Ovary (tissue), 9 donors: ENCODE data around the gene WIPF3. TPM values are rescaled to one million over a fixed set of nuclear protein-coding genes. Genes with fewer than 3 reads are reported as not detected.

Source experiments
- DNase-seq, 5 donors: peaks; one replicate each; pipeline ENCODE4 v3.0.0-alpha.2; 2019 to 2020
- H3K27ac ChIP-seq, 2 donors: fragments of 200-600 bp; one replicate each; pipeline versions ENCODE4 v1.5.1 to v1.8.0; 2019 to 2022
- H3K27me3 ChIP-seq: fragments of 200-600 bp; one replicate; pipeline ENCODE4 v1.8.0; 2022
- H3K36me3 ChIP-seq: fragments of 200-600 bp; sonication (generic); one replicate; pipeline ENCODE4 v1.5.1; 2019
- H3K4me1 ChIP-seq: one replicate; pipeline ENCODE4 v1.8.1; 2013; ENCODE audit warnings: mild to moderate bottlenecking, moderate library complexity; ENCODE audit not compliant: insufficient read depth
- H3K4me3 ChIP-seq: fragments of 200-600 bp; sonication (generic); one replicate; pipeline ENCODE4 v1.5.1; 2017
- H3K9me3 ChIP-seq, 2 donors: fragments of 200-600 bp in 1 of 2; sonication (generic) in 1 of 2; one replicate each; pipeline versions ENCODE4 v1.5.1 to v1.8.1; 2013 to 2019; ENCODE audit warnings: mild to moderate bottlenecking in 1 of 2, moderate library complexity in 1 of 2
- EP300 ChIP-seq: sonication (generic); formaldehyde crosslinking; IDR thresholded peaks from one replicate; pipeline ENCODE4 v1.6.1; 2017; ENCODE audit warnings: antibody characterized with exemption
- POLR2A ChIP-seq: fragments of 450-650 bp; IDR thresholded peaks from one replicate; pipeline ENCODE4 v1.6.1; 2017; ENCODE audit warnings: antibody characterized with exemption, mild to moderate bottlenecking, moderate library complexity
- WGBS, 3 donors: extraction: QIAGEN DNeasy Blood & Tissue Kit in 1 of 3; methylation state at CpG; one replicate each; pipeline versions ENCODE4 v1.1.5 to v1.1.7; 2013 to 2017; 5-methylcytosine and 5-hydroxymethylcytosine counted together
- intact Hi-C, 4 donors: fragments of 100-400 bp; cut with DNase I; formaldehyde crosslinking; loops; one replicate each; pipeline versions ENCODE4 v1.11.0 to v1.15.1; 2022 to 2023
- polyA plus RNA-seq, 2 donors: library from polyadenylated mRNA; stranded (reverse); fragments of 200-250 nt in 1 of 2; fragments of 350-450 nt in 1 of 2; fragmentation: Illumina TruSeq in 1 of 2; extraction: RNeasy Lipid Tissue Mini Kit (QIAGEN cat#74804) in 1 of 2; gene quantifications; one replicate each; pipeline ENCODE4 v1.2.3, GENCODE V29; 2013 to 2014
- total RNA-seq, 7 donors: library from RNA; depleted of rRNA in 2 of 7; stranded (reverse); fragments of >200 nt in 2 of 7; fragmentation: NEBNext Ultra II Directional in 3 of 7; extraction: Animal tissue kit (Norgen Biotek cat#: 25700) in 3 of 7; gene quantifications; one replicate each; pipeline versions ENCODE4 v1.1.0 to v1.2.4, GENCODE V29; 2016 to 2023
- TF ChIP-seq, protein P1 (sequence below), 3 donors: fragments of 450-650 bp in 2 of 3; fragments of 200-600 bp in 1 of 3; IDR thresholded peaks; one replicate each; pipeline versions ENCODE4 v1.5.1 to v1.8.0; 2016 to 2022; ENCODE audit warnings: antibody characterized with exemption in 3 of 3, mild to moderate bottlenecking in 1 of 3
- donor health status: DM: no; HTN: no; CAD: no; lungs with moderate emphysema.
- donor health status: DM: no; HTN: no; CAD: no.
- donor health status: Bipolar disorder and iron deficiency.
- donor health status: DM: yes; HTN: yes; CAD: no.
- donor health status: DM: no; HTN: no; CAD: no.
- donor health status: DM: yes; HTN: yes; CAD: no.

The WIPF3 gene
- total and polyA plus RNA-seq, 9 donors, result 15.3 to 122 (median 53.3) TPM

- Histone ChIP-seq H3K9me3 (no peaks in the 10 kb centered on the region), H3K36me3 (no peaks in the 10 kb centered on the region), H3K27ac (no peak overlapping the region), H3K27me3 (no peaks in the 10 kb centered on the region), H3K4me1 (peaks cover 20% of the 10 kb centered on the region), H3K4me3 (no peak overlapping the region)
- DNase-seq, result no peak
- TF ChIP-seq EP300 (no peak), POLR2A (no peak)
- TF ChIP-seq, protein P1, sequence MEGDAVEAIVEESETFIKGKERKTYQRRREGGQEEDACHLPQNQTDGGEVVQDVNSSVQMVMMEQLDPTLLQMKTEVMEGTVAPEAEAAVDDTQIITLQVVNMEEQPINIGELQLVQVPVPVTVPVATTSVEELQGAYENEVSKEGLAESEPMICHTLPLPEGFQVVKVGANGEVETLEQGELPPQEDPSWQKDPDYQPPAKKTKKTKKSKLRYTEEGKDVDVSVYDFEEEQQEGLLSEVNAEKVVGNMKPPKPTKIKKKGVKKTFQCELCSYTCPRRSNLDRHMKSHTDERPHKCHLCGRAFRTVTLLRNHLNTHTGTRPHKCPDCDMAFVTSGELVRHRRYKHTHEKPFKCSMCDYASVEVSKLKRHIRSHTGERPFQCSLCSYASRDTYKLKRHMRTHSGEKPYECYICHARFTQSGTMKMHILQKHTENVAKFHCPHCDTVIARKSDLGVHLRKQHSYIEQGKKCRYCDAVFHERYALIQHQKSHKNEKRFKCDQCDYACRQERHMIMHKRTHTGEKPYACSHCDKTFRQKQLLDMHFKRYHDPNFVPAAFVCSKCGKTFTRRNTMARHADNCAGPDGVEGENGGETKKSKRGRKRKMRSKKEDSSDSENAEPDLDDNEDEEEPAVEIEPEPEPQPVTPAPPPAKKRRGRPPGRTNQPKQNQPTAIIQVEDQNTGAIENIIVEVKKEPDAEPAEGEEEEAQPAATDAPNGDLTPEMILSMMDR (IDR thresholded peaks at IDR 0.05), result no peak
- WGBS, 3 donors, result 46 to 59% (median 50%) methylated on average over 8 of the region's 8 CpGs
- intact Hi-C loops, result no loop called here
Measured at GRCh38 chr7:29854257-29854938, 48.1 kb downstream of the WIPF3 start.

GRCh38 chr7:29857654-29858053 is 51.3 kb downstream of the WIPF3 start:
- no peaks in the 10 kb centered on the region for H3K9me3 ChIP-seq
- H3K27me3 ChIP-seq, result no peaks in the 10 kb centered on the region
- peaks cover 25% of the 10 kb centered on the region for H3K4me1 ChIP-seq
- no peak for DNase-seq
- H3K27ac ChIP-seq, result no peak overlapping the region
- intact Hi-C loops, result no loop called here
- H3K36me3 ChIP-seq, result no peaks in the 10 kb centered on the region
- TF ChIP-seq EP300 (no peak), POLR2A (no peak)
- TF ChIP-seq, protein P1 (IDR thresholded peaks at IDR 0.05), result no peak
- no peak overlapping the region for H3K4me3 ChIP-seq

- Histone ChIP-seq H3K27me3 (no peaks in the 10 kb centered on the region), H3K4me1 (peaks cover 21% of the 10 kb centered on the region), H3K9me3 (no peaks in the 10 kb centered on the region), H3K4me3 (no peak overlapping the region), H3K36me3 (no peaks in the 10 kb centered on the region), H3K27ac (no peak overlapping the region)
- intact Hi-C loops, result no loop called here
- TF ChIP-seq EP300 (no peak), POLR2A (no peak)
- TF ChIP-seq, protein P1 (IDR thresholded peaks at IDR 0.05), result no peak
- 72 to 80% (median 76%) methylated on average over 4 of the region's 4 CpGs for WGBS, 3 donors
- no peak for DNase-seq
Measured at GRCh38 chr7:29858191-29858951, 52.1 kb downstream of the WIPF3 start.

DNA sequence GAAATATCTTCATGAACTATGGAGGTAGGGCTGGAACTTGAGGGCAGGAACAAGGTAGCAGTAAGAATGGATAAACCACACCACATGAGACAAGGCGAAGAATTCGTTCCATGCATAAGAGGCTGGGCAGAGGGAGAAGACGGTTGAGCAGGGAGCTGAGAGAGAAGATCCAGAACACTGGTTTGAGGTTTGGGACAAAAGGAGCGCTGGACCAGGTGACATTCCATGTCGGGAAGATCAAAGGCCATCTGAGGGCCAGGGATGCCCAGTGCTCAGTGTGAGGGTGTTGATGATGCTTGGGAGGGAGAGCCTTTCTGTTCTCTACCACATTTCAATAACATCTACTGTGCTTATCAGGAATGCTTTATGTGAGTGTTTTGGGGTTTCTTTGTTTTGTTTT is 52.8 kb downstream of the WIPF3 start:
- Histone ChIP-seq H3K4me3 (no peak overlapping the region), H3K9me3 (no peaks in the 10 kb centered on the region)
- TF ChIP-seq, protein P1 (IDR thresholded peaks at IDR 0.05), result no peak
- TF ChIP-seq POLR2A (no peak), EP300 (no peak)

More for the DNA sequence above, 52.8 kb downstream of the WIPF3 start:
- H3K36me3 ChIP-seq, result no peaks in the 10 kb centered on the region
- no peak for DNase-seq
- WGBS, 3 donors, result 83 to 84% (median 84%) methylated on average over 5 of the region's 5 CpGs
- intact Hi-C loops, result no loop called here
- H3K27me3 ChIP-seq, result no peaks in the 10 kb centered on the region
- H3K27ac ChIP-seq, result no peak overlapping the region
- peaks cover 21% of the 10 kb centered on the region for H3K4me1 ChIP-seq
